C4-2B (cell line): ENCODE measurements around the gene TAAR9.

Source experiments
- H3K27ac ChIP-seq: fragments of 450-650 bp; 2 replicates; pipeline ENCODE4 v1.5.1; 2017
- CTCF ChIP-seq: fragments of 450-650 bp; conservative IDR thresholded peaks from 2 replicates; pipeline ENCODE4 v1.5.1; 2017; ENCODE audit warnings: mild to moderate bottlenecking
- ZFX ChIP-seq: fragments of 450-650 bp; IDR thresholded peaks from 2 replicates; pipeline ENCODE4 v1.6.1; 2017

TAAR9 gene

GRCh38 chr6:132506869-132507808 lies 30.9 kb upstream of the TAAR9 start:
- TF ChIP-seq CTCF (no peak), ZFX (no peak)
- no peak overlapping the region for H3K27ac ChIP-seq

- no peak for TF ChIP-seq CTCF
- no peak for TF ChIP-seq ZFX
- H3K27ac ChIP-seq = no peak overlapping the region
Measured at GRCh38 chr6:132511210-132511830, 26.8 kb upstream of the TAAR9 start.

GRCh38 chr6:132511831-132512220 lies 26.3 kb upstream of the TAAR9 start:
- no peak for TF ChIP-seq ZFX
- TF ChIP-seq CTCF = no peak
- no peak overlapping the region for H3K27ac ChIP-seq

- H3K27ac ChIP-seq = peak overlapping the region; percentile 74
- TF ChIP-seq CTCF (no peak), ZFX (no peak)
Measured at GRCh38 chr6:132512342-132512637, 25.8 kb upstream of the TAAR9 start.

GRCh38 chr6:132512638-132513632 lies 25.1 kb upstream of the TAAR9 start, which contains the start of gene STX7:
TSS of gene STX7 (minus strand) at chr6:132513116. CDS start at chr6:132503530, 9,586 bp downstream.
- peak within 1 kb of the TSS; percentile 74 for H3K27ac ChIP-seq
- 0 out of 2 replicates have a peak, but pooled peaks have one; percentile 6 for TF ChIP-seq CTCF
- TF ChIP-seq ZFX = peak; percentile 71

- no peak overlapping the region for H3K27ac ChIP-seq
- TF ChIP-seq ZFX = no peak
- TF ChIP-seq CTCF = no peak
Measured at GRCh38 chr6:132513831-132514545, 24.1 kb upstream of the TAAR9 start.
